ENCODE data around the gene L2HGDH. TPM values are rescaled to one million over a fixed set of nuclear protein-coding genes. Genes with fewer than 3 reads are reported as not detected.

Gene L2HGDH
- total and polyA plus RNA-seq, 2 of the 4 experiments (the other 2 are of a cell fraction), result 3.1 to 3.8 TPM

DNA sequence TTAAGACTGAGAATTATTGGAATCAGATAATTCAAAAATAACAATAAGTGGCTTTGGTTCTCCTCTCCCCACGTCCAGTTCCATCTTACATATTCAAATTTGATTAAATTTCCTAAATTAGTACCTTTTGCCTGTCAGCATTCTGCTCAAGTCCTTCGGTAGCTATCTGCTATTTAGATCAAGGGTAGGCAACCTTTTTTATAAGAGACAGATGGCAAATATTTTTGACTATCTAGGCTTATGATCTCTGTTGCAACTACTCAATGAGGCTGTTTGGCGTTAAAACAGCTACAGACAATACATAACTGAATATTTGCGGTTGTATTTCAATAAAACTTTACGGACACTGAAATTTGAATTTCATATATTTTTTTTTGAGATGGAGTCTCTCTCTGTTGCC, 21.7 kb downstream of the L2HGDH start:
- Histone ChIP-seq H3K4me1 (ENCODE audit: control insufficient read depth, insufficient read depth, low read length) (no peaks in the 10 kb centered on the region), H3K79me1 (ENCODE audit: low read depth in 1 of 2, low read length in 2 of 2) (no peaks in the 10 kb centered on the region), H2BK15ac (ENCODE audit: low read depth, low read length) (no peak overlapping the region), H2BK5ac (ENCODE audit: low read depth, low read length, poor library complexity, severe bottlenecking) (no peak overlapping the region), H2BK20ac (ENCODE audit: low read depth, low read length) (no peak overlapping the region), H2BK120ac (ENCODE audit: low read depth, low read length) (no peak overlapping the region), H3K4ac (ENCODE audit: low read depth, low read length) (no peak overlapping the region), H3K4me3 (ENCODE audit: insufficient read depth, low read depth, low read length) (no peak overlapping the region), H3K9me1 (ENCODE audit: insufficient read depth, low read length) (no peaks in the 10 kb centered on the region), H2AFZ (replicated peaks; ENCODE audit: low read length, poor library complexity) (no peak overlapping the region), H3K18ac (ENCODE audit: low read depth, low read length) (no peak overlapping the region), H3K27me3 (ENCODE audit: control insufficient read depth, insufficient read depth, low read length) (no peaks in the 10 kb centered on the region), H4K5ac (ENCODE audit: low read depth, low read length) (no peak overlapping the region), H3K23ac (ENCODE audit: low read depth, low read length) (no peak overlapping the region), H3K14ac (replicated peaks; ENCODE audit: low read depth, low read length) (no peak overlapping the region), H3K4me2 (ENCODE audit: low read depth, low read length) (no peak overlapping the region), H3K9me3 (ENCODE audit: control insufficient read depth, insufficient read depth, low read length) (no peaks in the 10 kb centered on the region), H4K8ac (ENCODE audit: low read depth in 2 of 2, low read length in 2 of 2) (no peak overlapping the region), H3K56ac (ENCODE audit: extremely low read depth, insufficient read depth, low read length) (no peak overlapping the region), H3K36me3 (ENCODE audit: control insufficient read depth, insufficient read depth, low read length) (no peaks in the 10 kb centered on the region), H4K20me1 (ENCODE audit: insufficient read depth, low read length) (no peaks in the 10 kb centered on the region), H3K9ac (ENCODE audit: low read depth, low read length) (no peak overlapping the region), H2AK5ac (ENCODE audit: low read depth, low read length) (no peak overlapping the region), H4K91ac (ENCODE audit: insufficient read depth, low read depth, low read length) (no peak overlapping the region), H2AK9ac (replicated peaks; ENCODE audit: low read depth, low read length, poor library complexity) (no peak overlapping the region), H3K27ac (ENCODE audit: insufficient read depth, low read length) (no peak overlapping the region)
- CTCF ChIA-PET, result no interaction called here
- DNase-seq (no peak), ATAC-seq (ENCODE audit: low read depth) (no peak)
- no CpG with 5 or more reads among the region's 5 CpGs for WGBS, 2 experiments (ENCODE audit: extremely low coverage in 2 of 2, insufficient read length in 1 of 2)
- intact Hi-C loops (cut with micrococcal nuclease), result no loop called here
- POLR2A ChIA-PET (ENCODE audit: unreplicated experiment), result no interaction called here
- dilution Hi-C loops (cut with HindIII; ENCODE audit: low sequenced_read_pairs, unreplicated experiment), result no loop called here
- no TSS peak for BruUV-seq (replicated peaks)
- in situ Hi-C loops (cut with MboI; ENCODE audit: low sequenced_read_pairs), result no loop called here
- TF ChIP-seq CHD1 (IDR thresholded peaks at IDR 0.05; ENCODE audit: low read depth, low read length) (no peak), POLR2A (IDR thresholded peaks at IDR 0.05; ENCODE audit: low read depth, low read length) (no peak), SMC3 (IDR thresholded peaks at IDR 0.05; ENCODE audit: low read depth, low read length) (no peak), BHLHE40 (IDR thresholded peaks at IDR 0.05; ENCODE audit: low read depth, low read length) (no peak), RCOR1 (IDR thresholded peaks at IDR 0.05; ENCODE audit: insufficient replicate concordance, low read length) (no peak), ELK1 (IDR thresholded peaks at IDR 0.05; ENCODE audit: borderline replicate concordance, low read depth, low read length) (no peak), MAFK (IDR thresholded peaks at IDR 0.05; ENCODE audit: low read depth, low read length) (no peak), RFX5 (IDR thresholded peaks at IDR 0.05; ENCODE audit: low read depth, low read length) (no peak), RAD21 (IDR thresholded peaks at IDR 0.05; ENCODE audit: low read length) (no peak), CEBPB (IDR thresholded peaks at IDR 0.05; ENCODE audit: low read depth, low read length) (no peak), MXI1 (IDR thresholded peaks at IDR 0.05; ENCODE audit: borderline replicate concordance, low read depth, low read length) (no peak), FOS (IDR thresholded peaks at IDR 0.05; ENCODE audit: low read depth, low read length) (no peak), NFE2L2 (IDR thresholded peaks at IDR 0.05; ENCODE audit: low read depth, low read length) (no peak), MAZ (IDR thresholded peaks at IDR 0.05; ENCODE audit: borderline replicate concordance, low read depth, low read length) (no peak)
- TF ChIP-seq, protein P1, sequence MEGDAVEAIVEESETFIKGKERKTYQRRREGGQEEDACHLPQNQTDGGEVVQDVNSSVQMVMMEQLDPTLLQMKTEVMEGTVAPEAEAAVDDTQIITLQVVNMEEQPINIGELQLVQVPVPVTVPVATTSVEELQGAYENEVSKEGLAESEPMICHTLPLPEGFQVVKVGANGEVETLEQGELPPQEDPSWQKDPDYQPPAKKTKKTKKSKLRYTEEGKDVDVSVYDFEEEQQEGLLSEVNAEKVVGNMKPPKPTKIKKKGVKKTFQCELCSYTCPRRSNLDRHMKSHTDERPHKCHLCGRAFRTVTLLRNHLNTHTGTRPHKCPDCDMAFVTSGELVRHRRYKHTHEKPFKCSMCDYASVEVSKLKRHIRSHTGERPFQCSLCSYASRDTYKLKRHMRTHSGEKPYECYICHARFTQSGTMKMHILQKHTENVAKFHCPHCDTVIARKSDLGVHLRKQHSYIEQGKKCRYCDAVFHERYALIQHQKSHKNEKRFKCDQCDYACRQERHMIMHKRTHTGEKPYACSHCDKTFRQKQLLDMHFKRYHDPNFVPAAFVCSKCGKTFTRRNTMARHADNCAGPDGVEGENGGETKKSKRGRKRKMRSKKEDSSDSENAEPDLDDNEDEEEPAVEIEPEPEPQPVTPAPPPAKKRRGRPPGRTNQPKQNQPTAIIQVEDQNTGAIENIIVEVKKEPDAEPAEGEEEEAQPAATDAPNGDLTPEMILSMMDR (conservative IDR thresholded peaks at IDR 0.05; ENCODE audit: low read depth, low read length), result no peak
- TF ChIP-seq, protein P2, sequence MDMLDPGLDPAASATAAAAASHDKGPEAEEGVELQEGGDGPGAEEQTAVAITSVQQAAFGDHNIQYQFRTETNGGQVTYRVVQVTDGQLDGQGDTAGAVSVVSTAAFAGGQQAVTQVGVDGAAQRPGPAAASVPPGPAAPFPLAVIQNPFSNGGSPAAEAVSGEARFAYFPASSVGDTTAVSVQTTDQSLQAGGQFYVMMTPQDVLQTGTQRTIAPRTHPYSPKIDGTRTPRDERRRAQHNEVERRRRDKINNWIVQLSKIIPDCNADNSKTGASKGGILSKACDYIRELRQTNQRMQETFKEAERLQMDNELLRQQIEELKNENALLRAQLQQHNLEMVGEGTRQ (IDR thresholded peaks at IDR 0.05; ENCODE audit: low read depth, low read length), result no peak

All from IMR-90 (cell line).